ENCODE results near the gene DIPK1C.

Gene DIPK1C

DNA sequence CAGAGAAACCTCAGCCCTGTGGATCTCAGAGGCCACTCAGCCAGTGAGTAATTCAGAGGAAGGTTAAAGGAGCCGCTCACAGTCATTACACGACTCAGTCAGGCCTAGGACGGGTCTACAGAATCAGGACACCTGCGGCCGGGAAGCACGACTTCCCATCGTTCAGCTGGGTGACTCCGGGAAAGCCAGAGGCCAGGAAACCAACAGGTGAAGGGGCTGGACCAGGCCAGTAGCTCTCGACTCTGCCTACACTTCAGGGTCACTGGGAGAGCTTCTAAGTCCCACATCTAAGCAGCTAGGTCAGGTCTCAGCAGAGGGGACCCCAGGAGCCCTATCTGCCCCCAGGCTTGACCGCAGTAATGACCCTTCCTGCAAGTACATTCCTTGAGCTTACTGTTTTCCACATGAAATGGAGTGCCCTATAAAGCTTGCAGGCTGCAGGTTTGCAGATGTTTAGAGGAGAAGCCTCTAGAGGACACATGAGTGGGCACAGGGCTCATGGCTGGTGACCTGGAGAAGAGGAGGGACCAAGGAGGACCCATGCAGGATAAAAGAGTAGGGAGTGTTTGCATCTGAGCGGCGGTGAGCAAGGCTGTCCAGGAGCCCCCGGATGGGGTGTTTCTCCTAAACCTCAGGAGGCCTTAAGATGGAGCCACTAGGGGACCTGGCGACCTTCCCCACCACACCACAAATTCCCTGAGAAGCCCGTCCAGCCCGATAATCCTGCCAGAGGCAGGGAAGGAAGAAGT lies 9.5 kb downstream of the DIPK1C start:
- DNase-seq, result no peak

DNA sequence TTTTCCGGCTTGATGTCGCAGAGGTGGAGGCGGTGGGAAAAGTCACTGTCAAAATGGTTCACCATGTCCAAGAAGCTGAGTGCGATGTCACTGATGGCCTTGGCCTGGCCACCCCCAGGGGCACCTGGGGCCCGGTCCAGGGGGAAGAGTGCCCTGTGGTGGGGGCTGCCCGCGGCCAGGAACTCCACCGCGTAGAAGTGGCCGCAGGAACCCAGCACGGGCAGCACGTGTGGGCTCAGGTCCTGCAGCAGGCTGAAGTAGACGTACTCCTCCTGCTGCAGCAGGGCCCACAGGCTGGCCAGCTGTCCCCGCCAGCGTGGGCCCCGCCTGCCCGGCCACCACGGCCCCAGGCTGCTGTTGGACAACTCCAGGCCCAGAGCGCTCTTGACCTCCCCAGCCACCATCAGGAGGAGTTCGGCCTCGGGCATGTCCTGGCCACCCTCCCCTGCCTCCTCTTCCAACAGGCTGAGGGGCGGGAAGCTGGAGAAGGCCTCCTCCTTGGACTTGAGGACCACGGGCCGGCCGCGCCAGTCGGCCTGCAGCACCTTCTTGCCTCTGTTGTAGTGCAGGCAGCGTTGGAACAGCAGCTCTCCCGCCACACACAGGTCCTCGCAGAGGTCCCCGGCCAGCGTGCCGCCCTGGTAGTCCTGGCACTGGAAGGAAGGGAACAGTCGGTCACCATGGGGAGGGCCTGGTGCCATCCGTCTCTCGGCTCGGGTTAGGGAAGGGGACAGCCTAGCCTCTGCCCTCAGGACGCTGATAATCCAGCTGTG lies 10.3 kb downstream of the DIPK1C start:
- no peak for DNase-seq

DNA sequence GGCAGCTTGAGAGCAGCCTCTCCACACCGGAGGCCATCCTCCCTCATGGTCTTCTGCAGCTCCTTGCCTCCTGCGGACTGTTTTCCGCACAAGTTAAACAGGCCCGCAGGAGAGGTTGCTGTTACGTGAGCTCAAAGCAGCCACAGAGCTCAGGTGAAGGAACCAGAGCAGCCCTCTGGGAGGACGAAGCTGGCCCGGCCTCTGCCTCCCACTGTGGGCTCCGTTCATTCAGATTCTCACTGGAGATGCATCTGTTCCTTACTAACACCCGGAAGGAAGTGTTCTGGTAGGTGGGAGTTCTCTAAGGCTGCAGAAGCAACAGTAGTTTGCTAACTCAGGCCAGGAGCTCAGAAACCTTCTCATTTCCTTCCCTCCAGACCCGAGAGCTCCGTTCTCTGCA lies 10.9 kb downstream of the DIPK1C start:
- DNase-seq, result no peak

DNA sequence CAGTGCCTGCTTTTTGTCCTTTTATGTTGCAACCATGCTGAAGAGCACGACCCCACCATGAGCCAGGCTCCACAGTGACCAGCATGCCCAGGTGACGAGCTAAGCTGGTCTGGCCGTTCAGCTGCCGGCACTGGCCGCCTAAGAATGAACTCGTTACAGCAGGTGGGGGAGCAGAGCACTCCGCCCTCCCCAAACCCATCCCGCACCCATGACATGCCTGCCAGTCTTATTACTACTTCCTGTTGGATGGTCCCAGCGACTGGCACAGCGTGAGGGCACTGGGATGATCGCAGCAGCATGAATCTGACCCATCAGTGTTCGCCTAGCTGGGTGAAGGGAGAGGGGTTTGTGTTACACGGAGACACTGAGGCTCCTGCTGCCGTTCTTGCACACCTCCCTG lies 11.5 kb downstream of the DIPK1C start:
- DNase-seq, result no peak

DNA sequence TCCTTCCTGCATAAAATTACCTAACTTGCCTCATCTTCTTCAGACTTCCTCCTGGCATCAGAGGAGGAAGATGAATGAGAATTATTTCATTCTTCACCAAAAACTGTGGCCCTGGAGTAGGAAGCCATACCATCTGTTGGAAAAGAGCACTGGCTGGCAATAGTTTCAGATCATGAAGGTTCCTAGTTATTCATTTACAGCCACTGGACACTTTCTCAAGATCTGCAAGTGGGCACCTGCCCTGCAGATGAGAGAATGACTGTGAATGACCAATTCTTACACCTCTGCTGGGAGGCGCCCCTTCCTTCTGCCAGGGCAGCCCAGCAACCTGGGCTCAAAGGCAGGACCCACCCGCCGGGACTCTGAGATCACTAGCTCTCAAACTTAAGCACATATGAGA lies 13.0 kb downstream of the DIPK1C start:
- no peak for DNase-seq

DNA sequence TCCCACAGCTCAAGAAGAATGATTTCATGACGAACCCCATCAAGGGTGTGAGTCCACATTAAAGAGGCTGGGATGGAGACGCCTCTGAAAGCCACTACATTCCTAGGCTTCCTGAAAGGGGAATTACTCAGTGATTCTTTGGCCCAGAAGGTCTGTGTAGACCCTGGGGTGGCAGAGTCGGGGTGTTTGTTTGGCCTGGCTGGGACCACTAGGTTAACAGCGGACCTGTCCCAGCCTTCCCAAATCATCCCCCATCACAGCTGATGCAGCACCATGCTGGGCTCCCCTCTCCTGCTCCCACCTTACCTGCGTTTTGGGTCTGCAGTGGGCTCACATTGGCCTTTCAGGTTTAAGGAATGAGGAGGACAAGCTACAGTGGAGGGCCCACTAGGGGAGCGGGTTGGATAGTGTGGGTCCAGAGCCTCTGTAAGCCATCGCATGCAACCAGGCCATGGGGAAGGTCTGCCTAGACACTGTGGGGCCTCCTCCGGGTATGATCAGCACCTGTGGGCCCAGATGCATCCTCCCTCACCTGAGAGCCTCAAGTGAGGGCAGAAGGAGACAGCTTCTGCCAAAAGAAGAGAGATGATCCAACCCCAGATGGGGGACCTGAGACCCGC lies 16.2 kb downstream of the DIPK1C start:
- DNase-seq, result no peak

DNA sequence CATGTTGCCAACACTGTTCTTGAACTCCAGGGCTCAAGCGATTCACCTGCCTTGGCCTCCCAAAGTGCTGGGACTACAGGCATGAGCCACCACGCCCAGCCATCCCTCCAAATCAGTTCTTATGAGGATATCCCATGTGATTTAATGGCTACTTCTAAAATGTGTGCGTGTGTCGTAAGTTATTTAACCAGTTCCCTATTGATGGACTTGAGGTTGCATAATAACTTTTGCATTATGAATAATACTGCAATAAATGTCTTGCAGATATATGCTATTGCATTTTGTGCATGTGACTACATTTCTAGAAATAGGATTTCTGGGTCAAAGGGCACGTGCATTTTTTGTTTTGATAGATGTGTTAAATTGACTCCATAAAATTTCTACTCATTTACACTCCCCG lies 19.0 kb downstream of the DIPK1C start:
- no peak for DNase-seq

DNA sequence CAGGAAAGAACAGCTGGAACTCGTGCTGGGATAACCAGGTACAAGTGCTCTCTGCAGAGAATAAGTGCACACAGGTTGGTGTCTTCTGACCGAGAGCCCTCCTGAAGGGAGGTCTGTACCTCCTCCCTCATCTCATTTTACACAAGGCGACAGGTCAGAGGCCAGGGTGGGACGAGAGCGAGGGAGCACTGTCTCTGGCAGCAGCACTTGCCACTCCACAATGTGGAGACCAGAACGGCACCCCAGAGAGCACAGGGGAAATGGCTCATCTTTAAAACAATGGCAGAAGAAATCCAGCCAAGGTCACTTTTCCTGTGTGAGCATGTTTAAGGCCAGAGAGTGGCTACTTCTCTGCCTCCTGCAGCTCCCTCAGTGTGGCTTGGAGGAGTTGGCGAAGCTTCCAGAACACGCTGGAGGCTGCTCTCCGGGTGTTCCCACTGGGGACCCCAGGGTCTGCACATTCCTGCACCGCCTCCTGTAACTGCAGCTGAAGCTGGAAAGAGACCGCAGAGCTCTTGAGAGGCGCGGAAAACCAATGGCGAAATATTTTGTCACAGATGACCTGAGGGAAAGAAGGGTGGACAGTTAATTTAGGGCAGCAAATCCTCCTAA lies 20.8 kb downstream of the DIPK1C start:
- DNase-seq, result no peak

DNA sequence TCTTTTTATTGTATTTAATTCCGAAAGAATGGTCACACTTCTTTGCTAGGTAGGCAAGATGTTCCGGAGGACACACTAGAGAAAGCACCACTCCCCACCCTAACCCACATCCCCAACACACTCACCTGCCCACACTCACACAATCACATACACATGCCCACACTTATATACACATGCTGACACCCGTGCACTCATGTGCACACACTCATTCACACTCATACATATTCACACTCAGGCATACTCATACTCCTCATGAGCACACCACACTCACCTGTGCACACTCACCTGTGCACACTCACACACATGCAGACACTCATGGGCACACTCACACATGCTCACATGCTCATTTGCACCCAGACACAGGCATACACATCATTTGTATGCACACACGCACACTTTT lies 21.4 kb downstream of the DIPK1C start:
- no peak for DNase-seq

DNA sequence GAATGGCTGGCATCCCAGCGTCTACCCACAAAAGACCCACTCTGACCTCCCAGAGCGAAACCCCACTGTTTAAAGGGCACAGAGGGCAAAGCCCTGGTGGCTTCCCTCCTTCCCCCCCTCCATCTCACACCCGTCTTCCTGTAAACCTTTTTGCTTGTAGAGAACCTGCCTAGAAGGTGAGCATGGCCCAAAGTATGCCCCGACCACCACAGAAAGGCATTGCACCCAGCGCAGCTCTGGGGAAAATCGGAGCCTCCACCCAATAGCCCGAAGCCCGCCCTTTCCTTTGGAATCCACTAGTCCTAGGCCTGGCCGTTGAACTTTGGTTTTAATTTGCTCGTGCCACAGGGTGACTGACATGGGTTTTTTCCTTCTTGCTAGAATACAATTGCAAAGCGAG lies 22.6 kb downstream of the DIPK1C start:
- DNase-seq, result no peak

DNA sequence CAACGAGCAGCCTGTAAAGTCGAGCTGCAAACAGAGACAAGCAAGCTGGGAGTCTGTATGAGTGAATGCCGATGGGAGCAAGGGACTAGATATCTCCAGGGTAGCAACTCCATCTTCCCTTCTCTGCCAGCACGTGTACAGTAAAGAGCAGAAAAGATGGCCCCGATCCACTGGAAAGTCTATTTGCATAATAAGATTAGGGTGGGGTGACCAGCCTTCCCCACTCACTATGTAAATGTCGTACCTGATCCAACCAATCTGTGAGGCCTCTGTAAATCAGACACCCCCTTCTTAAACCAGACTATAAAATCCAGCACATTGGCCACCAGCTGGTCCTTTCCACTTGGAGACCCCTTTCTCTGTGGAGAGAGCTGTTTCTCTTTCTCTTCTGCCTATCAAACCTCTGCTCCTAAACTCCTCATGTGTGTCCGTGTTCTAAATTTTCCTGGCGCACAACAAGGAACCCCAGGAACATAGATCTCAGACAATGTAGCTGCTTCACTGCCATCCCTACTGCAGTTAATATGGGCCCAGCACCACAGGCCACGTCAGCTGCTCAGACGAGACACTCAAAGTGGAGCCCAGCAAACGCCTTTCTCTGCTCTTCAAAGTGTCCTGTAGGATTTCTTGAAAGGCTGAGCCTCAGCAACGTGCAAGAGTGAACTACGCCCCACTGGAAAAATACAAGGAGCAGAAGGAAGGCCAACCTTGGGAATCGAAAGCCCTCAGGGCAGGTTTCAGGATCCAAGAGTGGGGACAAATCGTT lies 26.1 kb downstream of the DIPK1C start:
- no peak for DNase-seq

DNA sequence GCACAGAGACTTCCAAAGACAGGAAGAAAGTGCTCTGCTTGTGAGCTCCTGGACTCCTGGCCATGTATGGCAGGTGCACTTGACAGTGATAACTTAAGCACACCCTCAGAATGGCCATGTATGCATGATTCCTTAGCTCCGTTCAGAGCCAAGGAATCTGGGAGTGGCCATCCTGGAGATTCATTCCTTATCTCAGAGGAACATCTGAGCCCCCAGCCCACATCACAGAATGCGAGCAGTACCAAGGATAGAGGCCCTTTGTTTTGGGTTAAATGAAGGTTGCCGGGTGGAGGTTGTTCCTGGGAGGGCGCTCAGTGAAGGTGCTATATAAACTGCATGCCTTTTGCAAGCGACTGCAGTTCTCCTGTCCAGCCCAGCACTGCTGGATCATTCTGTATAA lies 26.9 kb downstream of the DIPK1C start:
- no peak for DNase-seq

DNA sequence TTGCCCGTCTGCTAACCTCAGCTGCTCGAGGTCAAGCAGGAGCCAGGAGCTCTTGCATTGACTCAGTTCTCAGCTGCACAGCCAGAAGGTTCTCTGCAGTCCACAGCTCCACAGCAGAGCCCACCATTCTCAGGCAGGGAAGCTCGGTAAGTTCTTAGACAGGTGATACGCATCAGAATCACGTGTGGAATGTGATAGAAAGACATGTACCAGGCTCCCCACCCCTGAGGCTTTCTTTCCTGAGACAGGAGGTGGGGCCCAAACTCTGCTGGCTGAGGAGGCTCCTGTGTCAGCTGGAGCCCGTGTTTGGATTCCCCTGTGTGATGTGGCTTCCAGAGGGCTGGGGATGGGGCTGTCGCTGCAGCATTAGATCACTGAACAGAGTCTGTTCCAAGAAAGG lies 28.0 kb downstream of the DIPK1C start:
- no peak for DNase-seq

DNA sequence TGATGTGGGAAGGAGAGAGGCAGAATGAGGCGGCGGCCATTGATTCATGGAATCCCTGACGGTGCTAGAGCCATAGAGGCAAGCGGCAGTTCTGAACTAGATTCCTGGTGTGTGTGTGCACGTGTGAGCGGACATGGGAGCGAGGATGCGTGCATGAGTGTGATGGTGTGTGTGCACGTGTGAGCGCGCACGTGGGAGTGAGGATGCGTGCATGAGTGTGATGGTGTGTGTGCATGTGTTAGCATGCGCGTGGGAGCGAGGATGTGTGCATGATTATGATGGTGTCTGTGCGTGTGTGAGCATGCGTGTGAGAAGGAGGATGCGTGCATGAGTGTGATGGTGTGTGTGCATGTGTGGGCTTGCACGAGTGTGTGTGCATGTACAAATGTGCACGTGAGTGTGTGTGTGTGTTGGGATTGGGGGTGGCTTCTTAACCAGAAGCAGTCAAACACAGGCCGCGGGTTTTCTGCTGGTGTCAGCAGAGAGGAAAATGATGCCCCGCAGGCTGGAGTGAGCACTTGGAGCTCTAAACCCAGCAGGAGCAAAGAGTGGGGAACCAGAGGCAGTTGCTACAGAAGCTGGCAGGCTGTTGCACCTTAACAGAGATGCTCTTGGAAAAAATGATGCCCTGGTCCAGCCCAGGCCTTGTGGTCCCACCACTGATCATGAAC lies 29.5 kb downstream of the DIPK1C start:
- DNase-seq, result no peak

DNA sequence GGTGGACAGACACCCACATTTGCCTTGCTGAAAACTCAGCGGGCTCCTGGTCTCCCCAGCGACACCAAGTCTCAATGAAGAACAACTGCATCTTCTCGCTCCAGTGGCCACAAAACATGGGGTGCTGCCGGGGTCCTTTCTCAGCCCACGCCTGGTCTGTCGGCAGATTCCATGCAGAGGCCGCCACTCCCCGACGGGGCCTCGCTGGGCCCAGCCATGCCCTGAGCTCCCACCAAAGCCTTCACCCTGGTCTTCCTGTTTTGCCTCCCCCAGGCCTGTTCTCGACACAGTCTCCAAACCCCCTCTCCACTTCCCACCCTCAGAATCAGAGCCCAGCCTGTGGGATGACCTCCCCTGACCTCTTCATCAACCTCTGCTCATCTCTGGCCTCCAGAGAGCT lies 31.2 kb downstream of the DIPK1C start:
- DNase-seq, result no peak

DNA sequence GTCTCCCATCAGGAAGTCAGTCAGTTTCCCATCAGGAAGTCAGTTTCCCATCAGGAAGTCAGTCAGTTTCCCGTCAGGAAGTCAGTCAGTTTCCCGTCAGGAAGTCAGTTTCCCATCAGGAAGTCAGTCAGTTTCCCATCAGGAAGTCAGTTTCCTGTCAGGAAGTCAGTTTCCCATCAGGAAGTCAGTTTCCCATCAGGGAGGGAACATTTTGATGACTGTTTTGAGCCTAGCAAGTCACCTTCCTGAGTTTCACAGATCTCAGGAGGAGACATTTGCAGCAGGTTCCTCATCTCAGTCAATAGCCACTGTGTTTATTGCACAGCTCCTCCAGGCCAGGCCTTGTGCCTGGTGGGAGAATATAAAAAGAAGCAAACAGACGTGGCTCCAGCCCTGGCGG lies 31.9 kb downstream of the DIPK1C start:
- no peak for DNase-seq

DNA sequence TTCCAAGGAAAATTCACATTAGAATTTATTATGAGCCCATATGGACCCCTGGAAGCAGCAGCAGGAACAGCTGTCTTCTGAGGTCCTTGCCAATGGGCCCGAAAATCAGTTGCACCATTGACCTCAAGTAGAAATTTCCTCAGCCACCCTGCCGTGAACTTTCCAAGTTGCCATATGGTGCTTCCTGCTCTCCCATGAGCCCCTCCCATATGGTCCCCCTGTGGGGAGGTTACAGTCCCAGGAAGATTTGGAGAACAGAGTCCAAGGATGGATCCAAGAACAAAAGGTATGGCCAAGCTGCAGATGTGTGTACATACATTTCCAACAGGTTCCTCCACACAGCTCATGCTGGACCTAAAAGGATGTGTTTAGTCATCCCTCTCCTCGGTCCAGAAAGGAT lies 34.6 kb downstream of the DIPK1C start:
- DNase-seq, result no peak

DNA sequence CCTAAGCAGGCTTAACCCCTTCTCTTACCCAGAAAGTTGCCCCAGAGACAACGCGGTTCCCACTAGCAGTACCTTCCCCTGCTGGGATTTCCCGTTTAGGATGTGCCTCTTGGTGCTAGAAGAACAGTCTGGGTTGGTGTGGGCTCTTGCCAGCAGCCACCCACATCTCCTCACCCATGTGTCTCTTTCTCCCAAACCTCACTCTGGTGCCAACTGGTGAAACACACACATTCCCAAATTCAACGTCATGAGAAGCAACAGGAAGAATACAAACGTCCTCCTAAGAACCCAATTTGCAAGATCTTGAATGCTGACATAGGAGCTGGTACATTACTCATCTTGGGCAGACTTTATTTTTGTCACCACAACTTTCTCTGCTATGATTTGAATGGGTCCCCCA lies 36.2 kb downstream of the DIPK1C start:
- no peak for DNase-seq

DNA sequence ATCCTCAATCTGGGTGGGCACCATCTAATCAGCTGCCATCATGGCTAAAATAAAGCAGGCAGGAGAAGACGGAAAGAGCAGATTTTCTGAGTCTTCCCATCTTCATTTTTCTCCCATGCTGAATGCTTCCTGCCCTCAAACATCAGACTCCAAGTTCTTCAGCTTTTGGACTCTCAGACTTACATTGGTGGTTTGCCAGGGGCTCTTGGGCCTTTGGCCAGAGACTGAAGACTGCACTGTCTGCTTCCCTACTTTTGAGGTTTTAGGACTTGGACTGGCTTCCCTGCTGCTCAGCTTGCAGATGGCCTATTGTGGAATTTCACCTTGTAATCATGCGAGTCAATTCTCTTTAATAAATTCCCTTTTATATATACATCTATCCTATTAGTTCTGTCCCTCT lies 36.6 kb downstream of the DIPK1C start:
- DNase-seq, result no peak

DNA sequence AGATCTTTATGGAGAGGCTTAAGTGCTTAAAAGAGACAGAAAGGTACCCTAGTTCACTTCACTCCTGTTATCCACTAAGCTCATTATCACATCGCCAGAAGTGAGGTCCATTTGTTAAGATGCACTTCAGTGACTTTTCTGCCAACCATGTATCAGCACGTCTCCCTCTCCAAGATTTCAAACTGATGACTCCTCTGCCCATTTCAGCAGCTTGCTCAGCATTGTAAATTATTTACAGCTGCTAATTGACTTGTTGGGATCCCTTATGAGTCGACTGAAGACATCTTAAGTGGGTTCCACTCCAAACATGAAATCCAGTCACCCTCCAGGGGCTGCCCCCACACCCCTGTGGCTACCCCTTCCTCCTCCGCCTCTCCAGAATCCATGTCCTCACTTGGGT lies 37.3 kb downstream of the DIPK1C start:
- no peak for DNase-seq

DNA sequence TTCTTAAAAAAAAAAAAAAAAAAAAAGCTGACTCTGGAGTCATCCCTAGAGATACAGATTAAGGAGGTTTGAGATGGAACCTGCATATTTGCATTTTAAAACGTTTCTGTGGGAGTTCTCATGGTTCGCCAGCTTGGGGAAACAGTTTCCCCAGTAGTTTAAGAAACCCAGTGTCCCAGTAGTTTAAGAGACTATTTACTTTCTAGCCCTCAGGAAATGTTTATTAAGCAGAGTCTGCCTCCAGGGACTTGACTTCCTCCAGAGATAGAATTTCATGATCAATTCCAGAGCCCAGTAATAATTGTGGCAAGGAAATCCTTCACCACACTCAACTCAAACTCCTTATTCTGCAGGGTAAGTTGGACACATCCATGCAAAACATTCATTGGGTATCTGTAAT lies 39.1 kb downstream of the DIPK1C start:
- DNase-seq, result no peak

DNA sequence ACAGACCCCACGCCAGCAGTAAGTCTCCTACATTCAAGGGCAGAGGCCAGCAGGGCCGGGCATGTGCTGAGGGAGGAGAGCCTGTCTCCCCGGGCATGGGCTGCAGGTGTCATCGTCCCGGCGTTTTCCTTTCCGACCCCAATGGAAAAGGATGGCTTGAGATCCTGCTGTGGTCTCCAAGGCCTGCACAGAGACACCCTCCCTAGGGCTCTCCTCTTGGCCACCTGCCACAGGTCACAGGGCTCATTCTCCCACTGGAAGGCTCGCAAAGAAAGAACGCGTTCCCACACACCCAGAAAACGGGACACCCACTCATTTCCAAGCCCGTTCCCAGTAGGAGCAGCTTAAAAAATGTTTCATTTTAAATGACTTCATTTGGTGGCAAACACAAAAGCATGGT lies 41.0 kb downstream of the DIPK1C start:
- DNase-seq, result no peak
